Measurements from ENCODE around the gene GPD1L. TPM values are rescaled to one million over a fixed set of nuclear protein-coding genes. Genes with fewer than 3 reads are reported as not detected.

GPD1L gene
- total RNA-seq, 1 donor from 2014 or later: 11.2 TPM

DNA sequence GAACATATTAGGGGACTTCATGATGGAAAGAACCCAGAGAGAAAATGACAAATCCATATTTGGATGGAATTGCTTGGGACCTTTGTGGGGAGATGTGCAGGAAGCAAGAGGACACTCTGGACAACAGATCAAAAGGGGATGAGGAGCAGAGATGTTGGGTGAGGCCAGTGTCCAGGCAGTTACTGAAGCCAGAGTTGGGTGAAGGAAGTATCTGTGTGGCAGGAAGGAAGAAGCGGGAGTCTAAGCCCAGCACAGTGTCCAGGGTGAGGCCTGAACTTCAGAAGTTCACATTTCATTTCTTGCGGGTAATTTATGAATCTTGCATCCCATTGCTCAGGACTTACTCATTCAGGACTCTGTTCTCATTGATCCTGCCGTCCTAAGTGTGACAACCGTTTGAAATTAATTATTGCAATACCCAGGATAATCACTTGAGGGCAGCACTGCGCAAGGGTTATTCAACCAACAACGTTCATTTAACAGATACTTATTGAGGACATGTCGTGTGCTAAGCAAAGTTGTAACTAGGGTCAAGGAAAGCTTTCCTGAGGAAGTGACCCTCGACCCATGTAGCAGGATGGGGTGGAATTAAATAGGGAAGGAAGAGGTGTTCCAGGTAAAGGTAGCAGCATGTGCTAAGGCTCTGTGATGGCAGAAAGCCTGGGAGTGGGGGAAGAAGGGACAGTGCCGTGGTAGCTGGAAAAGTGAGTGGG lies 70.7 kb downstream of the GPD1L start:
- Histone ChIP-seq H3K9ac (ENCODE audit: low read length) (no peak overlapping the region), H3K27me3 (ENCODE audit: insufficient read depth, low read length) (no peaks in the 10 kb centered on the region), H3K9me3 (ENCODE audit: insufficient read depth, low read depth, low read length) (no peaks in the 10 kb centered on the region), H2AFZ (ENCODE audit: low read depth, low read length) (peak overlapping the region; percentile 27), H3K4me3 (ENCODE audit: insufficient read depth, low read depth, low read length) (no peak overlapping the region), H3K4me2 (ENCODE audit: low read length) (no peak overlapping the region), H3K36me3 (ENCODE audit: insufficient read depth, low read length) (no peaks in the 10 kb centered on the region), H3K79me2 (ENCODE audit: insufficient read depth, low read length) (no peaks in the 10 kb centered on the region), H3K4me1 (ENCODE audit: insufficient read depth, low read length) (no peaks in the 10 kb centered on the region), H3K27ac (ENCODE audit: low read depth, low read length) (no peak overlapping the region), H4K20me1 (ENCODE audit: insufficient read depth, low read length) (no peaks in the 10 kb centered on the region)
- peaks cover 19% of the 10 kb centered on the region for H3K27me3 Mint-ChIP-seq (ENCODE audit: low read depth, unreplicated experiment)
- DNase-seq (ENCODE audit: low read depth) (peak; percentile 23), FAIRE-seq (peak; percentile 75)
- H3K27ac Mint-ChIP-seq (ENCODE audit: unreplicated experiment): peak overlapping the region; percentile 15
- peaks cover 4% of the 10 kb centered on the region for H3K9me3 Mint-ChIP-seq (ENCODE audit: unreplicated experiment)
- H3K36me3 Mint-ChIP-seq (ENCODE audit: low read depth, unreplicated experiment): no peaks in the 10 kb centered on the region
- no peak for TF ChIP-seq EZH2 (IDR thresholded peaks at IDR 0.05; ENCODE audit: insufficient read depth, low read length)
- TF ChIP-seq, protein P1, sequence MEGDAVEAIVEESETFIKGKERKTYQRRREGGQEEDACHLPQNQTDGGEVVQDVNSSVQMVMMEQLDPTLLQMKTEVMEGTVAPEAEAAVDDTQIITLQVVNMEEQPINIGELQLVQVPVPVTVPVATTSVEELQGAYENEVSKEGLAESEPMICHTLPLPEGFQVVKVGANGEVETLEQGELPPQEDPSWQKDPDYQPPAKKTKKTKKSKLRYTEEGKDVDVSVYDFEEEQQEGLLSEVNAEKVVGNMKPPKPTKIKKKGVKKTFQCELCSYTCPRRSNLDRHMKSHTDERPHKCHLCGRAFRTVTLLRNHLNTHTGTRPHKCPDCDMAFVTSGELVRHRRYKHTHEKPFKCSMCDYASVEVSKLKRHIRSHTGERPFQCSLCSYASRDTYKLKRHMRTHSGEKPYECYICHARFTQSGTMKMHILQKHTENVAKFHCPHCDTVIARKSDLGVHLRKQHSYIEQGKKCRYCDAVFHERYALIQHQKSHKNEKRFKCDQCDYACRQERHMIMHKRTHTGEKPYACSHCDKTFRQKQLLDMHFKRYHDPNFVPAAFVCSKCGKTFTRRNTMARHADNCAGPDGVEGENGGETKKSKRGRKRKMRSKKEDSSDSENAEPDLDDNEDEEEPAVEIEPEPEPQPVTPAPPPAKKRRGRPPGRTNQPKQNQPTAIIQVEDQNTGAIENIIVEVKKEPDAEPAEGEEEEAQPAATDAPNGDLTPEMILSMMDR (IDR thresholded peaks at IDR 0.05; ENCODE audit: insufficient read depth, low read depth, low read length): peak; percentile 89
- H3K4me1 Mint-ChIP-seq (ENCODE audit: low read depth, unreplicated experiment): no peaks in the 10 kb centered on the region
- no peak overlapping the region for H3K4me3 Mint-ChIP-seq (ENCODE audit: unreplicated experiment)

- H3K4me2 ChIP-seq (ENCODE audit: low read length): no peak overlapping the region
- H3K27me3 ChIP-seq (ENCODE audit: insufficient read depth, low read length): no peaks in the 10 kb centered on the region
- Mint-ChIP-seq H3K27me3 (ENCODE audit: low read depth, unreplicated experiment) (peaks cover 19% of the 10 kb centered on the region), H3K4me3 (ENCODE audit: unreplicated experiment) (no peak overlapping the region), H3K36me3 (ENCODE audit: low read depth, unreplicated experiment) (no peaks in the 10 kb centered on the region), H3K9me3 (ENCODE audit: unreplicated experiment) (no peaks in the 10 kb centered on the region), H3K27ac (ENCODE audit: unreplicated experiment) (no peak overlapping the region), H3K4me1 (ENCODE audit: low read depth, unreplicated experiment) (no peaks in the 10 kb centered on the region)
- H3K36me3 ChIP-seq (ENCODE audit: insufficient read depth, low read length): no peaks in the 10 kb centered on the region
- no peaks in the 10 kb centered on the region for H4K20me1 ChIP-seq (ENCODE audit: insufficient read depth, low read length)
- no peaks in the 10 kb centered on the region for H3K79me2 ChIP-seq (ENCODE audit: insufficient read depth, low read length)
- no peaks in the 10 kb centered on the region for H3K4me1 ChIP-seq (ENCODE audit: insufficient read depth, low read length)
- FAIRE-seq (no peak), DNase-seq (ENCODE audit: low read depth) (peak; percentile 63)
- TF ChIP-seq, protein P1 (IDR thresholded peaks at IDR 0.05; ENCODE audit: insufficient read depth, low read depth, low read length): peak; percentile 94
- TF ChIP-seq EZH2 (IDR thresholded peaks at IDR 0.05; ENCODE audit: insufficient read depth, low read length): no peak
- no peak overlapping the region for H2AFZ ChIP-seq (ENCODE audit: low read depth, low read length)
- no peaks in the 10 kb centered on the region for H3K9me3 ChIP-seq (ENCODE audit: insufficient read depth, low read depth, low read length)
- no peak overlapping the region for H3K4me3 ChIP-seq (ENCODE audit: insufficient read depth, low read depth, low read length)
- no peak overlapping the region for H3K9ac ChIP-seq (ENCODE audit: low read length)
- H3K27ac ChIP-seq (ENCODE audit: low read depth, low read length): no peak overlapping the region
Observed at GRCh38 chr3:32177702-32178198, 71.3 kb downstream of the GPD1L start.

Measured in astrocyte (in vitro differentiated cells and primary cell).